ENCODE measurements around the gene RGSL1. TPM values are rescaled to one million over a fixed set of nuclear protein-coding genes. Genes with fewer than 3 reads are reported as not detected.
"Not testable (repeated sequence)": the region's sequence is repeated elsewhere in the genome, so short reads cannot be mapped to it uniquely, and the experiment has no call there.

Gene RGSL1
- total and polyA plus RNA-seq, 9 of the 15 experiments (the other 6 are each of a cell fraction or from before 2014, with no cell fraction given) = 0.03 TPM; not detected in 8

- no TSS peak for BruUV-seq (replicated peaks)
These were observed 77.7 kb downstream of the RGSL1 start for GRCh38 chr1:182527680-182528079.

GRCh38 chr1:182528206-182528605 is 78.3 kb downstream of the RGSL1 start:
- ATAC-seq; H3K27me3 ChIP-seq (ENCODE audit: control insufficient read depth in 2 of 2, insufficient read depth in 2 of 2, low read length in 2 of 2); DNase-seq (ENCODE audit: extremely low read depth in 1 of 4, low spot score in 3 of 4); H3K9me1 ChIP-seq (ENCODE audit: control insufficient read depth, insufficient read depth, low read length); H3K36me3 ChIP-seq (ENCODE audit: control insufficient read depth, insufficient read depth, low read length); H3K4me3 ChIP-seq; FAIRE-seq; H3K9ac ChIP-seq (ENCODE audit: insufficient read depth in 1 of 2, low read depth in 2 of 2, low read length in 2 of 2); H3K4me2 ChIP-seq (ENCODE audit: insufficient read depth, low read length); H2AFZ ChIP-seq (ENCODE audit: low read depth, low read length); H3K79me2 ChIP-seq (ENCODE audit: control insufficient read depth, insufficient read depth, low read length); H3K27ac ChIP-seq (ENCODE audit: extremely low read depth, low read depth, low read length); H3K9me3 ChIP-seq (replicated peaks; ENCODE audit: control insufficient read depth, insufficient read depth, low read depth, low read length); BruUV-seq (replicated peaks); intact Hi-C loops (cut with micrococcal nuclease); in situ Hi-C loops (cut with MboI); H3K4me1 ChIP-seq (replicated peaks in 1 of 2; ENCODE audit: control insufficient read depth in 2 of 2, insufficient read depth in 2 of 2, low read length in 2 of 2); CTCF ChIA-PET (ENCODE audit: low intra/inter-chr PET ratio); H4K20me1 ChIP-seq (replicated peaks; ENCODE audit: control insufficient read depth, insufficient read depth, low read length): not testable (repeated sequence)
- WGBS (ENCODE audit: insufficient coverage, low coverage, missing lambda C conversion rate) = 3% methylated on average over 5 of the region's 5 CpGs
- POLR2A ChIA-PET = interaction anchor here (0.7 kb wide), 1 partner anchor 16 kb away, joined by 5 read pairs; no protein-coding TSS in a partner anchor

More at GRCh38 chr1:182527680-182528079, 77.7 kb downstream of the RGSL1 start:
- 0% methylated on average over 2 of the region's 2 CpGs for WGBS (ENCODE audit: insufficient coverage, low coverage, missing lambda C conversion rate)
- H3K9me3 ChIP-seq (replicated peaks; ENCODE audit: control insufficient read depth, insufficient read depth, low read depth, low read length) = no peaks in the 10 kb centered on the region
- no peaks in the 10 kb centered on the region for H3K79me2 ChIP-seq (ENCODE audit: control insufficient read depth, insufficient read depth, low read length)
- H2AFZ ChIP-seq (ENCODE audit: low read depth, low read length) = no peak overlapping the region
- no peaks in the 10 kb centered on the region for H3K4me1 ChIP-seq (replicated peaks in 1 of 2; ENCODE audit: control insufficient read depth in 2 of 2, insufficient read depth in 2 of 2, low read length in 2 of 2)
- H3K9ac ChIP-seq (ENCODE audit: insufficient read depth in 1 of 2, low read depth in 2 of 2, low read length in 2 of 2) = no peak overlapping the region
- no peaks in the 10 kb centered on the region; a peak in 1 of 5 replicates for H3K27me3 ChIP-seq (ENCODE audit: control insufficient read depth in 2 of 2, insufficient read depth in 2 of 2, low read length in 2 of 2)
- in situ Hi-C loops (cut with MboI) = no loop called here
- H3K36me3 ChIP-seq (ENCODE audit: control insufficient read depth, insufficient read depth, low read length) = no peaks in the 10 kb centered on the region
- ATAC-seq (peak; percentile 59; the same call in 1 of the 3 replicates), FAIRE-seq (no peak), DNase-seq (ENCODE audit: extremely low read depth in 1 of 4, low spot score in 3 of 4) (no peak)
- H3K4me3 ChIP-seq = no peak overlapping the region
- no peak overlapping the region for H3K4me2 ChIP-seq (ENCODE audit: insufficient read depth, low read length)
- H4K20me1 ChIP-seq (replicated peaks; ENCODE audit: control insufficient read depth, insufficient read depth, low read length) = no peaks in the 10 kb centered on the region
- POLR2A ChIA-PET = no interaction called here
- CTCF ChIA-PET (ENCODE audit: low intra/inter-chr PET ratio) = no interaction called here
- TF ChIP-seq GATAD2B (IDR thresholded peaks at IDR 0.05; ENCODE audit: borderline replicate concordance) (no peak), ZBTB9 (CRISPR knock-in tag; IDR thresholded peaks at IDR 0.05) (no peak), ELF1 (tag; IDR thresholded peaks at IDR 0.05) (no peak), ASH1L (IDR thresholded peaks at IDR 0.05; ENCODE audit: borderline replicate concordance, low read depth, partially characterized antibody) (no peak), ZNF518B (CRISPR knock-in tag; IDR thresholded peaks at IDR 0.05) (no peak), ZNF584 (CRISPR knock-in tag; IDR thresholded peaks at IDR 0.05; ENCODE audit: low read depth) (no peak)
- intact Hi-C loops (cut with micrococcal nuclease) = no loop called here
- no peak overlapping the region for H3K27ac ChIP-seq (ENCODE audit: extremely low read depth, low read depth, low read length)
- no peaks in the 10 kb centered on the region for H3K9me1 ChIP-seq (ENCODE audit: control insufficient read depth, insufficient read depth, low read length)
